Subcutaneous abdominal adipose tissue (tissue), 5 donors: ENCODE results near the gene SSBP3.

Experiments used
- H3K27ac ChIP-seq: one replicate; pipeline ENCODE4 v1.7.0; 2013; ENCODE audit warnings: low read depth, mild to moderate bottlenecking, inconsistent platforms, low read length, moderate library complexity
- H3K27me3 ChIP-seq, 5 donors: one replicate each; pipeline ENCODE4 v1.7.0; 2013; ENCODE audit warnings: low read length in 5 of 5, inconsistent platforms in 1 of 5; ENCODE audit not compliant: control insufficient read depth in 5 of 5, insufficient read depth in 4 of 5
- H3K36me3 ChIP-seq, 5 donors: one replicate each; pipeline ENCODE4 v1.7.0; 2013; ENCODE audit warnings: low read length in 5 of 5; ENCODE audit not compliant: control insufficient read depth in 5 of 5, insufficient read depth in 5 of 5
- H3K4me1 ChIP-seq, 5 donors: one replicate each; pipeline ENCODE4 v1.7.0; 2013; ENCODE audit warnings: low read length in 5 of 5, mild to moderate bottlenecking in 3 of 5, moderate library complexity in 1 of 5; ENCODE audit not compliant: control insufficient read depth in 5 of 5, insufficient read depth in 5 of 5
- H3K4me3 ChIP-seq, 5 donors: one replicate each; pipeline ENCODE4 v1.7.0; 2013; ENCODE audit warnings: low read length in 5 of 5, low read depth in 1 of 5
- H3K9ac ChIP-seq, 5 donors: one replicate each; pipeline ENCODE4 v1.7.0; 2013; ENCODE audit warnings: low read length in 5 of 5, mild to moderate bottlenecking in 4 of 5, moderate library complexity in 3 of 5
- H3K9me3 ChIP-seq, 5 donors: one replicate each; pipeline ENCODE4 v1.7.0; 2013; ENCODE audit warnings: low read length in 5 of 5; ENCODE audit not compliant: control insufficient read depth in 5 of 5
- donor health status: healthy.
- donor health status: healthy.
- donor health status: healthy.
- donor health status: healthy.
- donor health status: healthy.

SSBP3 gene

DNA sequence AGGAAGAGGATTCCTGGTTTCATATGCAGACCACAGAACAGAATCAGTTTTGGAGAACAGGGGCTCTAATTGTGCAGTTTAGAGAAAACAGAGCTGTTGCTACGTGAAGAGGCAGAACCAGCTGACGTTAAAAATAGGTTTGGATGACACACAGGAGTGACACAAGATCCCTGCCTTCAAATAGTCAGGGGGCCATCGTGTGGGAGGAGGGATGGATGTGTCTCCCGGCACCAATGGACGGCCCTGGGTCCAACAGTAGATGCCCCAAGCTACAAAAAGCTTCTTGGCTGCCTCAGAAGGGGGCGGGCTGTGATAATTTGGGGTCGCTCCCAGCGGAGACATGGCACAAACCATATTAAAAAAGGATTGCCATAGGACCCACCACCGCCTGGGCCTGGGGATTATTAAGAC, 118.4 kb downstream of the SSBP3 start:
- no peaks in the 10 kb centered on the region for H3K9me3 ChIP-seq
- H3K27ac ChIP-seq: peak overlapping the region; percentile 37
- H3K4me1 ChIP-seq: peaks cover 11 to 44% (median 38%) of the 10 kb centered on the region in 5 donors
- H3K36me3 ChIP-seq: no peaks in the 10 kb centered on the region
- H3K9ac ChIP-seq: no peak overlapping the region
- H3K4me3 ChIP-seq: no peak overlapping the region
- H3K27me3 ChIP-seq: no peaks in the 10 kb centered on the region

DNA sequence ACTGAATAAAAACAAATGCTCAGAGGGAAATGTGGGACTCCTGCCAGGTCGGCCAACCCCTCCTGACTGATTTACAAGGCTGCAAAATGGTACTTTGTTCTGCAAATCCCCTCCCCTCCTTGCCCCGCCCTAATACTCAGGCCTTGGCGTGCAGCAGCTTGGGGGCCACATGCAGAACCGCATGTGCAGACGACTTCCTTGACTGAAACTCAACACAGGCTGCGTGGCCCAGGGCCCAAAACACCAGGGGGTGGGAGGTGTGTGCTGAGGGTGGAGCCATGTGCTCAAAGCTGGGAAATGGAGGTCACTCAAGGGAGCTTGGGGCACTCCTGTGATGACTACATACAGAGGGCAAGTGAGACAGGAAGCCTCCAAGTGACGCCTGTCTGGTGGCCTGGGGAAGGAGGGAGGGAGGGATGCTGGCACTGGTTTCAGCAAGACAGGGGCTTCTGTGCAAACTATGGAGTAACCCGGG, 119.0 kb downstream of the SSBP3 start:
- Histone ChIP-seq H3K9ac (no peak overlapping the region), H3K4me1 (peaks cover 11 to 46% (median 41%) of the 10 kb centered on the region in 5 donors), H3K36me3 (no peaks in the 10 kb centered on the region), H3K4me3 (no peak overlapping the region), H3K27ac (peak overlapping the region; percentile 37), H3K9me3 (no peaks in the 10 kb centered on the region), H3K27me3 (no peaks in the 10 kb centered on the region)

DNA sequence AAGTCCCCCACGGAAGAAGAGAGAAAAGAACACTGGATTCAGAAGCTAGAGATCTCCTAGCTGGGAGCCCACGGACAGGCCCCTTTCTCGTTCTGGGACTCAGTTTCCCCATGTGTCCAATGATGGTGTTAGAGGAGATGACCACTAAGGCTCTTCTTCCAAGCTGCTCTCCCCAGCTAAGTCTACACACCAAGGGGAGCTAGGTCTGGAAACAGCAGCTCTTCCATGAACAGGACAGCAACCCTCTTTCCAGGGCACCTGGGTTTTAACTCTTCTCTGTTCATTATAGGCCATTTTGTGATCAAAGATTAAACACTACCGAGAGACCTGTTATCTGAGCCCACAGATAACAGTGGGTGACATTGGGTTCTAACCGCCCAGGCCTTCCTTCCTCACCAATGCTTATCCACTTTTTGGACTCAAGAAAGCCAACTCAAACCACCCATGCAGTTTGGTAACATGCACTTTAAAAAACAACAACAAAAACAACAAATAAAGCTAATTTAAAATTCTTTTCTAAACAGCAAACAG, 120.3 kb downstream of the SSBP3 start:
- Histone ChIP-seq H3K4me1 (peaks cover 11 to 49% (median 42%) of the 10 kb centered on the region in 5 donors), H3K36me3 (peaks cover 0 to 3% (median 0%) of the 10 kb centered on the region in 5 donors), H3K9me3 (no peaks in the 10 kb centered on the region), H3K4me3 (no peak overlapping the region), H3K27ac (no peak overlapping the region), H3K9ac (no peak overlapping the region), H3K27me3 (no peaks in the 10 kb centered on the region)

DNA sequence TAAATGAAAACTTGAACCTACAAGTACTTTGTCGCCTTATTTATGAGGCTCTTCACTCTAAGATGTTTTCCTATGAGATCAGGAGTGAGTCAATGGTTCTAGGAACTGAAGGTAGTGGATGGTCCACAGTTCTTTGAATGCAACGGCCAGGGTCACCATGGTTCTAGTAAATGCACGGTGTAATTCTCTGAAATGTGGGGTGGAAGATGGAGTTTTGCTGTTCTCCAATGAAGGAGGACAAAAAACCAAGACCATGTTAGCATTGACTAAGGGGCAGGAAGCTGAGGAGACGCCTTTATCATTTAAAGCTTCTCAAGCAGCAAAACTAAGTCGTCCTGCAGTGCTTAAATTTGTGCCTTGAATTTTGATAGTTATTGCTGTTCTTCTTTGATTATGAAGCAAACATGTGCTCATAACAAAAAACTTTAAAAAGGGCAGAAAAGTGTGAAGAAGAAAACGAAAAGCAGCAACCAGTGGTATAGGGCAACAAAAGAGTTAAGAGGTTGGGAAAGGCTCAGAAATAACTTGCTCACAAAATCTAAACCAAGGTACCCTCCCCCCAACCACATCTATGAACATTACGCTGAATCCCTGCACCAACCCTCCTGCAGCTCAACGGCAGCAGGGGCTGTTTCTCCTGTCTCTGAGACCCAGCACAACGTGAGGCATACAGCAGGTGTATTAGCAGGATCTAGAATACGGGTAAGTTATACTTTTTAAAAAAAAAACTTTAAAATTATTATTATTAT, 121.2 kb downstream of the SSBP3 start:
- Histone ChIP-seq H3K4me1 (peaks cover 7 to 39% (median 32%) of the 10 kb centered on the region in 5 donors), H3K36me3 (peaks cover 0 to 13% (median 6%) of the 10 kb centered on the region in 5 donors), H3K9ac (no peak overlapping the region), H3K27me3 (no peaks in the 10 kb centered on the region), H3K4me3 (no peak overlapping the region), H3K27ac (no peak overlapping the region), H3K9me3 (no peaks in the 10 kb centered on the region)

DNA sequence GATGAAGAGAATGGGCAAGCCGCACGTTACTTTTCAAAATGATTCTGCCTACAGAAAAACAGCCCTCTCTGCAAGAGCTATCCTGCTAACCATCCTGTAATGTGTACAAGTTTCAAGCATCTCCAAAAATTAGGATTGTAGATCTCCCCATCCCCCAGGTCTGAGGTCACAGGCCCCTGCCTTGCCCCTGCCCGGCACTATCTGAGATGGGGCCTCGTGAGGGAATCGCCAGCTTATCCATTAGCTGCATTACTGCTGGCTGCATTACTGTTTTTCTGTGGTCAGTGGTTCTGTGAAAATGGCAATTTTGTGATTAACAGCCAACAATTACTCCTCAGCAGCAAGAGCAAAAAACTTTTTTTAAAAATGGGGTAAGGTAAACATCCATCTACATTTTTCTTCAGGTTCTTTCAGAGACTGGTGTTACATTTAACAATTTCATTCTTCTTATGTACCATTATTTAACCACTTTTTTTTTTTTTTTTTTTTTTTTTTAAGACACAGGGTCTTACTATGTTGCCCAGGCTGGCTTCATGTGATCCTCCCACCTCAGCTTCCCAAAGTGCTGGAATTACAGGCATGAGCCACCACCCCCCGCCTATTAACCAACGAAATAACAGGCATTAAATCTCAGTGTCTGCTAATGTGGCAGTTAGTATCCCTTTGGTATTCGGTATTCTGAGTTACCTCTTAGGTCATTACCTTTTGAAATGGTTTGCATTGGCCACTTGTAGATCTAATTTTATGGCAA, 122.4 kb downstream of the SSBP3 start:
- H3K4me1 ChIP-seq: peaks cover 7 to 37% (median 33%) of the 10 kb centered on the region in 5 donors
- no peak overlapping the region for H3K9ac ChIP-seq
- no peaks in the 10 kb centered on the region for H3K27me3 ChIP-seq
- no peaks in the 10 kb centered on the region for H3K9me3 ChIP-seq
- no peak overlapping the region for H3K4me3 ChIP-seq
- peaks cover 0 to 16% (median 9%) of the 10 kb centered on the region in 5 donors for H3K36me3 ChIP-seq
- no peak overlapping the region for H3K27ac ChIP-seq

DNA sequence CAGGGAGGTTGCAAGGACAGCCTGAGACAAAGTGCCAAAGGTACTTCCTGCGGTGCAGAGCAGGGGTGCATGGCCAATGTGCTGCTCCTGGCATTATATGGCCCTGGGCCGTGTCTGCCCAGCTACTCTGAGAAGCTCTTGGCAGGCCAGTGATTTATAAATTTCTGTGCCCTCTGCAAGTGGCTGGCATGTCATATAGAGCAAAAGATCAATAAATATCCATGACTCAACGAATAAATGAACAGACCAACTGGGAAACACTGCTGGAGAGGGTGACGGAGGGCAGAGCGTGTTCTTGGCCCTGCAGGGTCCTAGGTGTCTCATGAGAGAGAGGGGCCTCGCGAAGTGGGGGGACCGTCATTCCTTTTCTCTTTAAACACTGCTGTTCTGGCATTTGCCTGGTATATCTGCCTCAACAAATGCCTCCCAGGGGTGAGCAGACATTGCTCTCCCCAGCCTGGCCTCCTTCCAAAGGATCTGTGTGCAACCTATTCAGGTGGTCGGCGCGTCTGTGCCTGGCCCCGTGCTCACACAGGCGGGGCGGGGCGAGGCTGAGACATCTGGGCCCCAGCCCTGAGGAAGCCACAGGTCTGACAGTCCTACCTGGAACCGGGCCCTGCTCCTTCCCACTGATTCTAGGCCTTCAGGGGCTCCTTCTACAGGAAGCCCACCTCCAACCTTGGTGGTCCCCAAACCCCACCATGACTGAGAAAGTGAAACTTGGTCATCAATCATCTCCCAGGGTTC, 123.9 kb downstream of the SSBP3 start:
- Histone ChIP-seq H3K9ac (no peak overlapping the region), H3K4me1 (peaks cover 12 to 41% (median 40%) of the 10 kb centered on the region in 5 donors), H3K36me3 (peaks cover 0 to 16% (median 9%) of the 10 kb centered on the region in 5 donors), H3K27me3 (no peaks in the 10 kb centered on the region), H3K9me3 (no peaks in the 10 kb centered on the region), H3K4me3 (no peak overlapping the region), H3K27ac (no peak overlapping the region)

DNA sequence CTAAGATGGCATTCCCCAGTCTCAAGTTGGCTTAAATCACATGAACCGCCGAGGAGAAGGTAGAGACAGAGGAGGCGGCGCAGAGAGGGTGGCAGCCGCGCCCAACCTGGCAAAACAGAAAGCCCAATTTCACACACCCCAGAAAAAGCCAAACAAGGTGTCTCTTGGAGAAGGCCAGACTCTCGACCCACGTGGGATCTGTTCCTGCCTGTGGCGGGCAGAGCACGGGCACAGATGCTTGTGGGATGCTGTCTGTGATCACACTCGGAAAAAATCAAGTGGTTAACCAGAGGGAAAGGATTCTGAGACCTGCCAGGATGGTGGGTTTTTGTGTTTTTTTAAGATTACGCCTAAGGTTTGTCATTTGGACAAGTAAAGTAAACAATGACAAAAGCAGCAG, 125.5 kb downstream of the SSBP3 start:
- Histone ChIP-seq H3K4me1 (peaks cover 12 to 44% (median 42%) of the 10 kb centered on the region in 5 donors), H3K27me3 (no peaks in the 10 kb centered on the region), H3K9ac (no peak overlapping the region), H3K27ac (no peak overlapping the region), H3K36me3 (peaks cover 0 to 16% (median 9%) of the 10 kb centered on the region in 5 donors), H3K4me3 (no peak overlapping the region), H3K9me3 (no peaks in the 10 kb centered on the region)

DNA sequence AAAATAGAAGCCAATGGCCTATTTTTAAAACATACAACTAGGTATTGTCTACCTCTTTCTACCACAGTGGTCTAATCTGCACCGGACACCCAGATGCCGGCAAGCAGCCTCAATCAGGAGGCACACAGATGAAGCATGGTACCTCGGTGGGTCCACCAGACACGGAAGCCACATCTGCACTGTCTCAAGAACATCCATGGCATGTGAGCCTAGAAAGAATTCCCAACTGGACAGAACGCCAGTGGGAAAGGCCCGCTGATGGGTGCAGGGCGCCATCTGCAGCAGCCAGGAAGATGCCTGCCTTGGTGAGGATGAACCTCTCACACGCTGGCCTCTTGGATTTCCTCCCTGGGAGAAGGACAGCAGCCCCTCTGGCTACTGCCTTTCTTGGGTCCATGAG, 126.7 kb downstream of the SSBP3 start:
- Histone ChIP-seq H3K27ac (no peak overlapping the region), H3K9me3 (no peaks in the 10 kb centered on the region), H3K36me3 (peaks cover 0 to 16% (median 9%) of the 10 kb centered on the region in 5 donors), H3K9ac (no peak overlapping the region), H3K4me3 (no peak overlapping the region), H3K4me1 (peaks cover 18 to 56% (median 54%) of the 10 kb centered on the region in 5 donors), H3K27me3 (no peaks in the 10 kb centered on the region)

DNA sequence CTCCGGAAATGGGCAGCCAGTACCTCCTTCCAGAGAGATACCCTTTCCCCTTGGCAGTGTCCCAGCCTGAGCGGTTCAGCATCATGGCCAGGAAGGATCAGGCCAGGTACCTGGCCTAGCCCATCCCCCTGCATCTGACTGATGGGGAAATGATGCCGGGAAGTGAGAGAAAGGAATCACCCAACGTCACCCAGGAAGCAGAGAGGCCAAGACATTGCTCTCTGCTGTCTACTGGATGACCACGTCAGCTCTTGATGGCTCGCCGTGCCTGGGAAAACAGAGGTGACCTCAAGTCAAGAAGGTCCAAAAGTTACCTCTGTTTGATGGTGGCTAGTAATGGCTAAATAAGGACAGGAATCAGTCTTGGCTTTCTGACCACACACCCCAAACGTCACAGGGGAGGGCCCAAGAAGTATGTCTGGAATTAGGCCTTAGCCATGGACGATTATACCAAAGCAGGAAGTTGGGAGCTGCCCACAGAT, 127.2 kb downstream of the SSBP3 start:
- no peaks in the 10 kb centered on the region for H3K9me3 ChIP-seq
- H3K4me1 ChIP-seq: peaks cover 21 to 61% (median 58%) of the 10 kb centered on the region in 5 donors
- no peak overlapping the region for H3K27ac ChIP-seq
- no peak overlapping the region for H3K9ac ChIP-seq
- H3K27me3 ChIP-seq: no peaks in the 10 kb centered on the region
- peaks cover 0 to 16% (median 9%) of the 10 kb centered on the region in 5 donors for H3K36me3 ChIP-seq
- no peak overlapping the region for H3K4me3 ChIP-seq
